ENCODE results near the gene ARHGEF33.

GRCh38 chr2:38943784-38944183 is 54.1 kb downstream of the ARHGEF33 start:
- TF ChIP-seq EP300 (IDR thresholded peaks at IDR 0.05), result no peak
- TF ChIP-seq CHD4 (IDR thresholded peaks at IDR 0.05; ENCODE audit: borderline replicate concordance), result no peak
- TF ChIP-seq FOXS1 (CRISPR knock-in tag; IDR thresholded peaks at IDR 0.05), result no peak
- TF ChIP-seq CHD2 (IDR thresholded peaks at IDR 0.05; ENCODE audit: low read length, partially characterized antibody), result no peak
- TF ChIP-seq ZSCAN20 (CRISPR knock-in tag; IDR thresholded peaks at IDR 0.05), result no peak
- TF ChIP-seq CTCF (IDR thresholded peaks at IDR 0.05), result no peak
- no peak for TF ChIP-seq POLR2A (IDR thresholded peaks at IDR 0.05; ENCODE audit: low read length)
- no peak for TF ChIP-seq TP53 (CRISPR knock-in tag; IDR thresholded peaks at IDR 0.05)
- TF ChIP-seq RAD21 (conservative IDR thresholded peaks at IDR 0.05 in 1 of 2, IDR thresholded peaks at IDR 0.05 in 1 of 2), result no peak
- no peak for TF ChIP-seq REST (IDR thresholded peaks at IDR 0.05)
- no peak for TF ChIP-seq RFX5 (IDR thresholded peaks at IDR 0.05)
- no peak for TF ChIP-seq ELK1 (IDR thresholded peaks at IDR 0.05; ENCODE audit: low read depth, low read length)
- no peak for TF ChIP-seq SREBF2 (IDR thresholded peaks at IDR 0.05)
- no peak for TF ChIP-seq JUNB (IDR thresholded peaks at IDR 0.05)

All from A549 (cell line).